ENCODE results near the gene ABCG1.
"Not testable (repeated sequence)": the region's sequence is repeated elsewhere in the genome, so short reads cannot be mapped to it uniquely, and the experiment has no call there.

ABCG1 gene

DNA sequence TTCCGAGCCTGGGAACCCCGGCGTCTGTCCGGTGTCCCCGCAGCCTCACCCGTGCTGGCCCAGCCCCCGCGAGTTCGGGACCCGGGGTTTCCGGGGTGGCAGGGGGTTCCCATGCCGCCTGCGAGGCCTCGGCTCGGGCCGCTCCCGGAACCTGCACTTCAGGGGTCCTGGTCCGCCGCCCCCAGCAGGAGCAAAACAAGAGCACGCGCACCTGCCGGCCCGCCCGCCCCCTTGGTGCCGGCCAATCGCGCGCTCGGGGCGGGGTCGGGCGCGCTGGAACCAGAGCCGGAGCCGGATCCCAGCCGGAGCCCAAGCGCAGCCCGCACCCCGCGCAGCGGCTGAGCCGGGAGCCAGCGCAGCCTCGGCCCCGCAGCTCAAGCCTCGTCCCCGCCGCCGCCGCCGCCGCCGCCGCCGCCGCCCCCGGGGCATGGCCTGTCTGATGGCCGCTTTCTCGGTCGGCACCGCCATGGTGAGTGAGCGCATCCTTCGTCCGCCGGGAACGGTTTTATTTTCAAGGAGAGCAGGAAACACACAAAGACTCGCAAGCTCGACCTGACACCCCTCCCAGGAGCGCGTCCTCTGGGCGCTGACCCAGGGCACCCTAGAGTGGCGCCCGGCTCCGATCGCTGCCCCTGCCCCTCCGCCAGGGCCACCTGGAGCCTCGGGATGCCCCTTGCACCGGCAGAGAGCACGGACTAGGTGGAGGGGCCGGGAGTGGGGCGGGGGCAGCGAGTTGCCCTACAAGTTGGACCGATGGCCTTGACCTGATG lies at the start of gene ABCG1:
TSS of gene ABCG1 (plus strand) at position 305 of the 770 bp plus-strand sequence. CDS start at position 428, 123 bp downstream.
- DNase-seq (ENCODE audit: low spot score), result no peak

DNA sequence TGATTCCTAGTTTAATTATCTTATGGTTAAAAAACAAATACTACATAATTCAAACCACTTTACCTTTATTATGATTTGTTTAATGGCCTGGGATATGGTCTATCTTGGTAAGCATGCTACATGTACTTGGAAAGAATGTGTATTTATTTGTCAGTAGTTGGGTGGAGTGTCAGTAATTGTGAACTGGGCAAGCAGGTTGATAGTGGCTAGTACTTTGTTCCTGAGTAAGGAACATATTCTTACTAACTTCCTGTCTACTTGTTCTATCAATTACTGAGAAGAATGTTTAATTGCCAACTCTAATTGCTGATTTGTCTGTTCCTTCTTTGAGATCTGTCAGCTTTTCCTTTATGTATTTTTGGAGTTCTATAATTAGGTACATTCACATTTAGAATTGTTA lies 49.2 kb upstream of the ABCG1 start:
- no peak for DNase-seq (ENCODE audit: low spot score)

DNA sequence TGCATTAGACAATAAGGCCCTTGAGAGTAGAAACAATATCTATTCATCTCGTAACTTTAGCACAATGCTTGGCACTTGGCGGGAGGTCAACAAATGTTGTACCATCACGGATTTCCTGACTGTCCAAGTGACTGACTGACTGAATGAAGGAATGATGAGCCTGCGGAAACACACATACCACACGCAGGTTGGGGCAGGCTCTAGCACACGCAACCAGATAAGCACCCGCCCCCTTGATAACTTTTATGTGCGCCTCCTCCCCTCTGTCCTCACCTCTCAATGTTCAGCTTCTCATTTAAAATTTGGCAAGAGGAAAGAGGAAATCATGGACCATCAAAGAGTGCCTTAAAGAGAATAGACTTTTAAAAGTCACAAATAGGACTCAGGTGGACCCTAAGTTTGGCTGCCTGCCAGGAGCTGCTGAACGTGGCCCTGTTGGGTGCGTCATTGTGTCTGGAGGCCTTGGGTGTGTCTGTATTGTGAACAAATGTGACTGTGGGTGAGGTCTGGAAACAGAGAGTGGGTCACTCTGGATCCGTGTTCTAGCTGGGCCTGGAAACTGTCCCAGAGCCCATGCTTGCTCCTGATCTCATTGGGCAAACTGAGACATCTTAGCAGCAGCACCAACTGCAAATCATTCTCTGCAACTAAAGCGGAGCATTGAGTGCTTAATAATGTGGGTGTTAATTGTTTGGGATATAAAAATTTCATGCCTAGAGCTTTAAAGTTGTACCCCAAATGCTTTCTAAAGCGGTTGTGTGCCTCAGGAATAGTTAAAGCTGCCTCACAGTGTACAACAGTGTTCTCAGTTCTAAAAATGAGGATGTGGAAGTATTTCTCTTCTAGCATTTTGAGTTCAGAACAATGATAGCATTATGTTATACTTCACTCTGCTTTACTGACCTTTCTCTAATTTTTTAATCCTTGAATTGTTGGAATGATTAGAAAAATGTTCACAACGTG lies 47.6 kb upstream of the ABCG1 start:
- no peak for DNase-seq (ENCODE audit: low spot score)

DNA sequence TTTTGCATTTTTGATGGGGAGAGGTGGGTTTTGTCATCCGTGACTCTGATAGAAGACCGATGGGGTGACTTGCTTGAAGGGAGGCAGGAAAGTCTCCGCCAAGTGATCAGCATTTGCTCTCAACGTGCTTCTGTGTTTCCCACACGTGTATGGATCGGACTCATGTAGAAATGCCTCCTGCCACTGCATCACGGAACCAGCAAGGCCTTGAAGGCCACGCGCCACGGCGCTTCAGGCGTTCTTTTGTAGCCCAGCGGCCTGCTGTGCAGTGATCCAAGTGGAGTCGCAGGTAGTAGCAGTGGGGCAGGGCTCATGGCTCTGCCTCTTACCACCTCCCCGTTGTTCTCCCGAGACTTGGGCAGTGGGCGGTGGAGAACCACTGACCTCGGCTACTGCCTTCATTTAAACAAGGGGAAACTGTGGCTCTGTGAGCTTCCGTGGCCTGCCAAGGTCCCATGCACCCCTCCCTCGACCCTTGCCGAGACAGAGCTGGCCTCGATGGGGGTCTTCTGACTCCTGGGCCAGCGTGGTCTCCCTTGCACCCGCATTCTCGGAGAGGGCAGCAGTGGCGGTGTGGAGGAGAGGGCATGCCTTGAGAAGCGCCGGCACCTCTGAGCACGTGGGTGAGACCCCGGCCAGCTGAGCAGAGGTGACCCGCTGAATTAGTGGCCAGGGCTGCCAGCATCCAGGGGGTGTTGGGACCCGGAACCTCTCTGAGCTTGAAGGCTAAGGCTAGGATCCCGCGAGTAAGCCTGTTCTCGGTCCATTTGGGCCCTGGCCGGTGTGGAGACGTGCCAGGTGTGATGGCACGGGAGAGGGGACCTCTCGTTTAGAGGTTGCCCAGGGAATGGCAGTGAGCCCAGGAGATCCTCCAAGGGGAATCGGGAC lies 46.1 kb upstream of the ABCG1 start:
- DNase-seq (ENCODE audit: low spot score), result no peak

DNA sequence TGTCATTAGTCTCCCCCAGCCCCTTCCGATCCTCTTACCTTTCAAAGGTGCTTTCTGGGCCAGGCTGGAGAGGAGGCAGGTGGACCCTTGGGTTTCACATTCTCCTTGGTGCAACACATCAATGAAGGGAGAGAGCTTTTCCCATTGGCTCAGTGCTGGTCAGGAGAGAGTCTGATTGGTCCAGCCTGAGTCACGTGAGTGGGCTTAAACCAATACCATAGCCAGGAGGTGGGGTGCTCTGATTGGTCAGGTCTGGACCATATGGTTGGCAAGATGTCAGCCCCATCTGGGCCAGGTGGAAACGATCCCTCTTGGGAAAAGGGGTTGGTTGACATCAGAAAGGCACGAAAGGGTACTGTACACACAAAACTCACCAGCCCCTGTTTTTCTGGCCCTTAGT lies 44.8 kb upstream of the ABCG1 start:
- DNase-seq (ENCODE audit: low spot score), result no peak

DNA sequence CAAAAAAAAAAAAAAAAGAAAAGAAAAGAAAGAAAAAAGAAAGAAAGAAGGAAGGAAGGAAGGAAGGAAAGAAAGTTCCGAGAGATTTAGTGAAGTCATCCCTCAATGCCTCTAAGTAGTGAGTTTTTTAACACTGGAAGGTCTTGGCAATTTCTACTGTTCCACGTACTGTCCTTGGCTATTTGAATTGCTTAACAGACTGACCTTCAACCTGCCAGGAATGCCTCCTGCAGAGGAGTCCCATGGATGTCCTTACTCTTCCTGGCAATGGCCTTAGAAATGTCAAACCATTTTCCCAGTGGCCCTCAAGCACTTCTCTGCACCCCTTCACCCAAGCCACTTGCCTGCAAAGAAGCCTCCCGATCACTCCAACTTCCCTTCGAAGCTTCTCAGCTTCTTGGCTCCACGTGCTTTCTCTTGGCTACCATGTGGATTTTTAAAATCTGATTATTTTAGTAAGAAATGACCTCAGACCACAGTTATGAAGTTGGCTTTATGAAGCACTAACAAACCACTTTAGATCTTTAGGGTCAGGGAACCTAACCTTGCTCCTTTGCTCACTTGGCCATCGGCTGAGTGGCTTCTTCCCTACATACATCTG lies 43.7 kb upstream of the ABCG1 start:
- DNase-seq (ENCODE audit: low spot score), result no peak

DNA sequence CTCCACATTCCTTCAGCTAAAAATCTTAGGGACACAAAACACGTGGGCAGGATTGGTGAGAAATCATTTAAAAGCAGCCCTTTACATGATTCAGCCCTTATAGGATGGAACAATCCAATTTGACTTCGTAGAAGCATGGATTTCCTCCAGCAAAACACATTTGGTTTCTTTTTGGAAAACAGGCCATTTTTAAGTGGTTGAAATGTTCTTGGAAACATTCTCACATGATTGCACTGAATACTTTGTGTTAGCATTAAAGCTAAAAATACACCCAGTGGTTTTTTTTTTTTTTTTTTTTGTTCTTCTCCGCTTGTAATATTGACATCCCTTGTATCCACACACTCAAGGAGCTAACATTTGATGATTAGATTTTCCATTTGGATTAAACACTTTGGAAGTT lies 42.1 kb upstream of the ABCG1 start:
- DNase-seq (ENCODE audit: low spot score), result no peak

DNA sequence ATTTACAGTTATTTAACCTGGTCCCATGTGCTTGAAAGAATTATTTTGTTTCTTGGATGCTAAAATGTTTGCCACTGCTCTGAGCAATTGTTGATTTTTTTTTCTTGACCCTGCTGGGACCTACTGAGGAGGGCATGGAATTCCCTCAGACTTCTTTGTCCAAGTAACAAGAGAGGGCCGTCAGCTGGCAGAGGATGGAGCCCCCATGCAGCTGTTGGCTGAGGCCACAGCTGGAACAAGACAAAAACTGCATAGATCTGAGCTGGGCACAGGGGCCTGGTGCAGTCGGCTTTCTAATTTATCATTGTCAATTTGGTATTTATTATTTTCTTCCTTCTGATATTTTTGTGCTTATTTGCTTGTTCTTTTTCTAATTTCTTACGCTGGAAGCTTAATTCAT lies 39.6 kb upstream of the ABCG1 start:
- no peak for DNase-seq (ENCODE audit: low spot score)

DNA sequence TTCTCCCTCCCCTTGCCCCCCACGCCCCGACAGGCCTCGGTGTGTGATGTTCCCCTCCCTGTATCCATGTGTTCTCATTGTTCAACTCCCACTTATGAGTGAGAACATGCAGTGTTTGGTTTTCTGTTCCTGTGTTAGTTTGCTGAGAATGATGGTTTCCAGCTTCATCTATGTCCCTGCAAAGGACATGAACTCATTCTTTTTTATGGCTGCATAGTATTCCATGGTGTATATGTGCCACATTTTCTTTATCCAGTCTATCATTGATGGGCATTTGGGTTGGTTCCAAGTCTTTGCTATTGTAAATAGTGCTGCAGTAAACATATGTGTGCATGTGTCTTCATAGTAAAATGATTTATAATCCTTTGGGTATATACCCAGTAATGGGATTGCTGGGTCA lies 38.9 kb upstream of the ABCG1 start:
- not testable (repeated sequence) for DNase-seq (ENCODE audit: low spot score)

DNA sequence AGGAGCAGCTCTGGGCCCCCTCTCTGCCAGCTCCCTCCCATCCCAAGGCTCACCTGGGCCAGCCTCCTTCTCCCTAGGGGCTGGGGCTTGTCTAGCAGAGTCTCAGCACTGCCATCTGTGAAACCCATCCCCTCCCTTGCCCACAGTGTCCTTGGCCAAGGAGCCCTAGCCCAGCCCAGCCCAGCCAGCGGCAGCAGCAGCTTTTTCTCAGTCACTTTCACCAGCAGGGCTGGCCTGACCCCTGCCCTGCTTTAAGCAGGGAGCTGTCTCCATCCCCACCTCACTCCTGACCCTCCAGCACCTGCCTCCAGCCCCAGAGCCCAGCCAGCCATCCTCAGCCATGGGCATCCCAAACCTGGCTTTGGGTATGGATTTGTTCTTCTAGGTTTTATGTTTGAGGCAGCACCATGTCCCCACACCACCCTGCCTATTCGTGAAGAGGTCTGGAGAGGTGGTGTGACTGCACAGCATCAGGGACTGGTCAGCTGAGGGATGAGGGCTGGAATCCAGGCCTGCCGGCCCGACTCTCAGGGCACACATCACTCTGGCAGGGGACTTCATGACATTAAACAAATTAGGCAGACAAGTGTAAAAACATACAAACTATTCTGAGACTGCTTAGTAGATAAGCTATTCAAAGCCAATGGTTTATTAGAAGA lies 36.1 kb upstream of the ABCG1 start:
- no peak for DNase-seq (ENCODE audit: low spot score)

DNA sequence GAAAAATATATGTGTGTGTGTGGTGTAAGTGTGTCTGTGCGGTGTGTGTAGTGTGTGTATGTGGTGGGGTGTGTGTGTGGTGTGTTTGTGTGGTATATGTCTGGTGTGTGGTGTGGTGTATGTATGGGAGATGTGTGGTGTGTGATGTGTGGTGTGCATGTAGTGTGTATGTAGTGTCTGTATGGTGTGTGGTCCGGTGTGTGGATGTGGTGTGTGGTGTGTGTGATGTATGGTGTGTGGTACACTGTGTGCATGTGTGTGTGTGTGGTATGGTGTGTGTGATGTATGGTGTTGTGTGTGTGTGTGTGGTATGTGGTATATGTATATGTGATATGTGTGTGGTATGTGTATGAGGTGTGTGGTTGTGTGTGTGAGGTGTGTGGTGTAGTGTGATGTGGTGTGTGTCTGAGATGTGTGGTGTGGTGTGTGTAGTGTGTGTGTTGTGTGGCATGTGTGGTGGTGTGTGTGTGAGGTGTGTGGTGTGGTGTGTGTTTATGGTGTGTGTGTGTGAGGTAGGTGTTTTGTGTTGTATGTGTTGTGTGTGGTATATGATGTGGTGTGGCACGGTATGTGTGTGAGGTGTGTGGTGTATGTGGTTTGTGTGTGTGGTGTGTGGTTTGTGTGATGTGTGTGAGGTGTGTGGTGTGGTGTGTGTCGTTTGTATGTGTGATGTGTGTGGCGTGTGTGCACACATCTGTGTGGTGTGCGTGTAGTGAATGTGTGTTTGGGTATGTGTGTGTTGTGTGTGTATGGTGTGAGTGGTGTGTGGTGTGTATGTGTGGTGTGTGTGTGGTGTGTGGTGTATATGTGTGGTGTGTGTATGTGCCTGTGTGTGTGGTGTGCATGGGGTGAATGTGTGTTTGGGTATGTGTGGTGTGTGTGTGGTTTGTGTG lies 35.3 kb upstream of the ABCG1 start:
- DNase-seq (ENCODE audit: low spot score), result no peak

DNA sequence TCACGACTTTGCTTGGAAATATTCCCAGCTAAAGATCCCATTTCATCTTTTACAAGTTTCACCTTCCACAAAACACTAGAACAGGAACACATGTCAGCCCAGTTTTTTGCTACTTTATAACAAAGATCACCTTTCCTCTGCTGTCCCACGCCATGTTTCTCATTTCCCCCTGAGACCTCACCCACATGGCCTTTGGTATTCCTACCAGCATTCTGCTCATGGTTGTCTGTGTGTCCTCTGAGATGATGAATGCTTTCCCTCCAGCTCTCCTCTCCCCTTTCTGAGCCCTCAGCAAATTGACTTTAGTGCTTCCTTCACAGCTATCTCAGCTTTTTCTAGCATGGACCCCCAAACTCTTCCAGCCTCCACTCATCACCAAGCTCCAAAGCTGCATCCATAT lies 32.3 kb upstream of the ABCG1 start:
- DNase-seq (ENCODE audit: low spot score), result no peak

DNA sequence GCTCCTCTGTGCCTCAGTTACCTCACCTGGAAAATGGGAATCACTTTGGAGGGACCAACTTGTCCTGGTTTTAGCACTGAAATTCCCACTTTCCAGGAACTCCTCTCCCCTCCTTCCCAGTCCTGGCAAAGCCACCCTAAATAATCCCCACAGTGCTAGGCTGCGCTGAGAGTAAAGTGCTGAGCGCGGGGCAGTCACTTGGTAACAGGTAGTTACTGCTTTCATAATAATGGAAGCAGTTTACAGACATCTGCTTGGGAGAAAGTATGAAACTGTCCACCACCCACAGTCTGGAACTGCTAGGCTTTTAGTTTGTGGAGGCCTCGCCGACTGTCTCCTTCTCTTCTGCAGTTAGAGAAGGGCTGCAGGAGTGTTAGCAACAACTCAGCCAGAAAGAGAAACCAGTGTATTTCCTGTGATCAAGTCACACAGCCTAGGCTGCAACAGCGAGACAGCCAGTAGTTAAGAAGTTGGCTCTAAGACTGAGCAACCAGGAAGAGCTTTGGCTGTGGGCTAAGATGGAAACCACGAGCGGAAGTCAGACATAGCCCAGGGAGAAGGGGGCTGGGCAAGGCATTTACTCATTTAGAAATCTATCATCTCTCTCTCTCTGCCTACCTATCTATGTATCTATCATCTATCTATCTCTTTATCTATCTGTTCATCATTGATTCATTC lies 30.8 kb upstream of the ABCG1 start:
- DNase-seq (ENCODE audit: low spot score), result no peak

DNA sequence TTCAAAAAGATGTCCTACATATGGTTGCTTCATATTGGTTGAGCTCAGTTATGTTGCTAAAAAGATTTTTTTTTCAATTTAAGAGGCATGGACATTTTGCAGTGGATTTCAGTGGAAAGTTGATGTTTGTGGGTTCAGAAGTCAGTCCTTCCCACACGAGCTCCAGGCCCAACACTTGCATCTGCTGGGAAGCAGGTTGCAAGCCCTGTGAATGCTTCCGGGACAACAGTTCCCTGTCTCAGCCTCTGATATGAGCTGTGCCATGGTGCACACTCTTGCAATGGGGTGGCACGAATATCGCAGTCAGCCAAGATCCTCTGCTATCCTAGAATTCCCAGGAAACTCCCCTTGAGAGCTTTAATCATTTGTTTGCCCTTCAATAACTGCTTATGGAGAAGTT lies 30.3 kb upstream of the ABCG1 start:
- DNase-seq (ENCODE audit: low spot score), result no peak

DNA sequence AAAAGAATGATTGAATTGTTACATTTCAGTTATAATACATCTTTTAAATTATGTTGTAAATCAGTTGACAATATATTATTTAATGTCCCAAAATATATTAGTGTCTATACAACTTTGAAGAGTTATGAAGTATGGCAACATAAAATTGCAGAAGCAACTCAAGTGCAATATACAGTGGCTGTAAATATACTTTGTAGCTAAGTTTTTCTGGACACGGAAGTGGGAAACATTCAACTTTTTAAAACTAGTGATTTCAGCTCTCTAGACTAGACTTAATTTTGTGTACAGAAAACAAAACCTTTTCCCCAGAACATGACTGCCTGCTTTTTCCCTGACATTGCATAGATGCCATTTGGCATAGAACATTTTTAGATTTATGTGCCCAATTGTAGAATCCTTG lies 29.5 kb upstream of the ABCG1 start:
- DNase-seq (ENCODE audit: low spot score), result no peak

DNA sequence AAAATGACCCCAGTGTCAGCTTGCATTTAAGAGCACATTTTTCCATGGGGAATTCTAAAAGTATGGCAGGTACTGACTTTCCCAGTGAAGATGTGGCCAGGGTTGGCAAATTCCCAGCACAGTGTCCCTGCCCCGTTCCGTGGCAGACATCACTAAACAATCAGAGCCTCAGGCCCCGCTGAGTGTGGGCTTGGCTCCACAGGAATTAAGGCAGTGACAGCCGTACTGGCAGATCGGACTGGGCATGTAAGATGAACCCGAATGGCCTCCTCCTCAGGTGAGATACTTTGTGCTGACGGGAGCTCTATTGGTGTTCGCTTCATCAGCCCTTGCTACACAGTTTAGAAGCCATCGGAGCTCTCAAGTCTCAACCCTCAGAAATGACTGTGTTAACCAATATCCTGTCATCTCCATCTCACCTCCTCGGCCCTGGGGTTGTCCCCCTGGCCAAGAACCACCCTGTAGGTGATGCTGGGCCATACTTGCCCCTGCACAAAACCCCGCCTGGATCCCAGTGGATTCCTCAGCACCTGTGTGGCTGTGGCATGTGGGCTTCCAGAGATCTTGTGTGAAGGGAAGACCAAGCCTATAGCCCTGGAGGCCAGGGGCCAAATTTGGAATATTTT lies 29.0 kb upstream of the ABCG1 start:
- DNase-seq (ENCODE audit: low spot score), result no peak

DNA sequence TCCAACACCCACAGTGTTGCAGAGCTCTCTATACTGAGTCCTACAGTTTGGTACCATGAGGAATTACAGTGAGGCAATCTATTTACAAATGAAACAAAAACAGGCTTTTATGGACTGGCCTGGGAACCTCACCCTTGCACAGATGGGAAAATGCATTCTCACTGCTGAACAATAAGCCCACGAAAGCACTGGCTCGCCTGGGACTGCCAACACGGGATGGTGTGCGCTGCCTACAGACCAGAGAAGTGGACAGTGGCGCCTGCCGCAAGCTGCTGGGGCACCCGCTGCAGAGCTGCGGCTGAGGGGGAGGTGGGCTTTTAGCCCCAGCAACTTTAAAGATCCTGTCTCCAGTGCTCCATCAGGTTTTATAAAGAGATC lies 28.5 kb upstream of the ABCG1 start:
- DNase-seq (ENCODE audit: low spot score), result no peak

DNA sequence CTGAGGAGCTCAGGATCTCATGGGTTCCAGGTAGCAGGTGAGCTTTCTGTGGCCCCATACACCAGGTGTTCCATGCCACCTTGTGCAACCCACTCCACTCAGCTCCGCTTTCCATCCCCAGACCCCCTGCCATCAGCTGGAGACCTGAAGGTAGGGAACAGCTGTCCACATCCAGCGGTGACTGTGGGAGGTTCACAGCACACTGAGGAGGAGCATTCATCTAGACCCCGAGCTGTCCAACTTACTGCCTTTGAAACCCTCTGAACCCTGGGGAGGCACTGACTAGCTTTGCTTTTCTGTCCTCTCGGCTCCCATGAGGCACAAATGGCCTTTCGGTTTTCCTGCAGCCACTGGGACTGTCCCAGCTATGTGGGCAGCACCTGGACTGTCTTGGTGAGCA lies 27.9 kb upstream of the ABCG1 start:
- no peak for DNase-seq (ENCODE audit: low spot score)
